Stimulated activated naive CD4-positive, alpha-beta T cell (primary cell): Measurements from ENCODE around the gene TBC1D5.
"Not testable (repeated sequence)": the region's sequence is repeated elsewhere in the genome, so short reads cannot be mapped to it uniquely, and the experiment has no call there.

ENCODE experiments used
- DNase-seq, 6 experiments: peaks; one replicate each; lab custom pipeline; 2025; lab: John Stamatoyannopoulos, UW

Gene TBC1D5

GRCh38 chr3:17645074-17645698, 97.2 kb downstream of the TBC1D5 start:
- DNase-seq, result peak in 2 of 6 experiments; percentile 12

- no peak for DNase-seq
Observed at GRCh38 chr3:17643691-17644090, 98.7 kb downstream of the TBC1D5 start.

GRCh38 chr3:17642474-17642873, 100.0 kb downstream of the TBC1D5 start:
- DNase-seq, result no peak

- DNase-seq, result no peak
Observed at GRCh38 chr3:17640466-17640865, 102.0 kb downstream of the TBC1D5 start.

DNA sequence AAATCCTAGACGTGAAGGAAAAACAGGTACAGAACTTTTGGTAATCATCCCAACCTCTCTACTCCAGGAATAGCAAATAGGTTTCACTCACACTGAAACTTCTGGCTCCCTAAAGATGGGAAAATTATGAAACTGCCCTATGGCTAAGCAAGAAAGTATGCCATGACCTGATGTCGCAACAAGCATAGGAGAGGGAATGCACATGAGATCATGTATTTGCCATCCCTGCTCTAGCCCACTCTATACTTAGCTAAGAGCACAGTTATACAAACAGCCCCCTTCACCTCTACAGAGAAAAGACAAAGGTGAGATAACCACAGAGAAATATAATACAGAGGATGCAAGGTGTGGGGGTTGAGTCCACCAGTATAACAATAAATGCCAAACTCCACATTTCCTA, 102.7 kb downstream of the TBC1D5 start:
- no peak for DNase-seq

- DNase-seq, result no peak
Observed at GRCh38 chr3:17639257-17639656, 103.2 kb downstream of the TBC1D5 start.

GRCh38 chr3:17638356-17638755, 104.1 kb downstream of the TBC1D5 start:
- DNase-seq, result no peak

- DNase-seq, result not testable (repeated sequence)
Observed at GRCh38 chr3:17635675-17636074, 106.8 kb downstream of the TBC1D5 start.

DNA sequence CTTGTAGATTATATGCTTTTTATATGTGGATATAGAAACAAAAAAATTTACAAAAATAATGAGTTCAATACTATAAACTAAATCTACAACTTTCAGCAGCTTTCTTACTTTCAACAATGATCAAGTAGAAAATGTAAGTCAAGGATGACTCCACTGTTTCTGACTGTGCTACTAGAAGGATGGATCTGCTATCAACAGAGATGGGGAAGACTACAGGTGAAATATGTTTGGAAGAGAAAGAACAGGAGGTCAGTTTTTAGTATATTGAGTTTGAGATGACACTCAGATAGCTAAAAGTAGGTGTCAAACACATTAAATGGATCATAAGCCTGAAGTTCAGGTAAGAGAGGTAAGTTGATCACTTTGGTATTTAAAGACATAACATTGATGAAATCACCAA, 107.5 kb downstream of the TBC1D5 start:
- DNase-seq, result no peak

GRCh38 chr3:17634201-17634600, 108.2 kb downstream of the TBC1D5 start:
- no peak for DNase-seq

GRCh38 chr3:17632401-17633100, 109.9 kb downstream of the TBC1D5 start:
- no peak for DNase-seq

DNA sequence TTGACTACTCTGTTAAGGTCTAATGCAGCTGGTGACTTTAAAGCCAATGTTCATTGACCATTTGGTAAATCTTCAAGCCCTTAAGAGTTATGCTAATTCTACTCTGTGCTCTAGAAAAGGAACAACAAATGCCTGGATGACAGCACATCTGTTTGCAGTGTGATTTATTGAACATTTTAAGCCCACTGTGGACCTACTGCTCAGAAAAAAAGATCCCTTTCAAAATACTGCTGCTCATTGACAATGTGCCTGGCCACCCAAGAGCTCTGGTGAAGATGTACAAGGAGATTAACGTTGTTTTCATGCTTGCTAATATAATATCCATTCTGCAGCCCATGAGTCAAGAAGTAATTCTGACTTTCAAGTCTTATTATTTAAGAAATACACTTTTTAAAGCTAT, 110.8 kb downstream of the TBC1D5 start:
- DNase-seq, result no peak

- DNase-seq, result no peak
Observed at GRCh38 chr3:17629400-17629799, 113.0 kb downstream of the TBC1D5 start.

- no peak for DNase-seq
Observed at GRCh38 chr3:17626395-17626794, 116.0 kb downstream of the TBC1D5 start.

DNA sequence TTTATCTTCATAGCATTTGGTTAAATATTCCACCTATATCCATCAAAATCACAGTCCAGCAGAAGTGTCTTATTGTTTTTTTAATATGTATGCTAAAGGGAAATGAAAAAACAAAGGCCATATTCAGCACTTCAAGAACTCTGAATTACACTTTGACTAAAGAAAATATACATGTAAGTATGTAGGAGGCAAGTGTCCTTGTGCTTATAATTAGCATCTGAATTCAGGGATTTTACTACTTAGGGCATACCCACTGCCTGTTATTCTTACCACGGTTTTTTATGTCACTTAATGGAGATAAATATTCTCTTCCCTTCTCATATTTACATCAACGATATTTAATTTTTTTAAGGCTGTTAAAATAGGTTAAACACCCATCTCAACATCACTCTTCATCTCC, 117.3 kb downstream of the TBC1D5 start:
- DNase-seq, result no peak

GRCh38 chr3:17623464-17623863, 119.0 kb downstream of the TBC1D5 start:
- no peak for DNase-seq

DNA sequence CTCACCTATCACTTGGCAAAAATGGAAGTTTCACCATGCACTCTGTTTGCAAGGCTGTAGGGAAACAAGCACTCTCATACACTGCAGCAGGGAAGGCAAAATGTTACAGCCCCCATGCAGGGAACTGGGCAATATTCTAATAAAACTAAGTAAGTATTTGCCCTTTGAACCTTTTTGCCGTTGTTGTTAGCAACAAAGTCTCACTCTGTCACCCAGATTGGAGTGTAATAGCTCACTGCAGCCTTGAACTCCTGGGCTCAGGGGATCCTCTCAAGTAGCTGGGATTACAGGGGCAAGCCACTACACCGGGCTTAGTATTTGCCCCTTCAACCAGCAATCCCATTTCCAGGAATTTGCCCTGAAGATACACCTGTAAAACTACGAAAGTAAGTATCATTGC, 122.5 kb downstream of the TBC1D5 start:
- DNase-seq, result no peak

DNA sequence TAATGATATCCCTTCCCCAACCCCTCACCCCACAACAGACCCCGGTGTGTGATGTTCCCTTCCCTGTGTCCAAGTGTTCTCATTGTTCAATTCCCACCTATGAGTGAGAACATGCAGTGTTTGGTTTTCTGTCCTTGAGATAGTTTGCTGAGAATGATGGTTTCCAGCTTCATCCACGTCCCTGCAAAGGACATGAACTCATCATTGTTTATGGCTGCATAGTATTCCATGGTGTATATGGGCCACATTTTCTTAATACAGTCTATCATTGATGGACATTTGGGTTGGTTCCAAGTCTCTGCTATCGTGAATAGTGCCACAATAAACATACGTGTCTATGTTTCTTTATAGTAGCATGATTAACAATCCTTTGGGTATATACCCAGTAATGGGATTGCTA, 129.4 kb downstream of the TBC1D5 start:
- DNase-seq, result not testable (repeated sequence)

DNA sequence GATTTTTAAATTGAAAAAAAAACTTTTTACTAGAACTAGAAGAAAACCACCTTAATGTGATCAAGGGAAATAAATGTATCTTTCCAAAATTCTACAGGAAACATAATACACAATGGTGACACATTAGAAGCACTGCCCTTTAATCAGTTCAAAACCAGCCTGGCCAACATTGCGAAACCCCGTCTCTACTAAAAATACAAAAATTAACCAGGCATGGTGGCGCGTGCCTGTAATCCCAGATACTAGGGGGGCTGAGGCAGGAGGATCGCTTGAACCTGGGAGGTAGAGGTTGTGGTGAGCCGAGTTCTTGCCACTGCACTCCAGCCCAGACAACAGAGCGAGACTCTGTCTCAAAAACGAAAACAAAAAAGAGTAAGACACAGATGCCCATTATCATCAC, 134.5 kb downstream of the TBC1D5 start:
- no peak for DNase-seq

DNA sequence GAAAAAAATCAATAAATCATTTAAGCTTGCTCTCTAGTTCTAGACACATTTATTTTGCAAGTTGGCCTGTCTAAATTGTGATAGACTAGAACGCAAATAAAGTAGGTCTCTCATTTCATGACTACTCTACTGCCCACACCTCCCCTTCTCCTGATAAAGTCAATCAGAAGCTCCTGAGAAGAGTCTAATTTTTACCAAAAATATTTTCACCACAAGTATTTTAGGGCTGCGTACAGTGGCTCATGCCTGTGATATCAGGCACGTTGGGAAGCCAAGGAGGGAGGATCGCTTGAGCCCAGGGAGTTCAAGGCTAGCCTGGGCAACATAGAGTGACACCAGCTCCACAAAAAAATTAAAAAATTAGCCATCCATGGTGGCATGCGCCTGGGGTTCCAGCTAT, 136.5 kb downstream of the TBC1D5 start:
- DNase-seq, result no peak

GRCh38 chr3:17605032-17605431, 137.4 kb downstream of the TBC1D5 start:
- DNase-seq, result no peak

DNA sequence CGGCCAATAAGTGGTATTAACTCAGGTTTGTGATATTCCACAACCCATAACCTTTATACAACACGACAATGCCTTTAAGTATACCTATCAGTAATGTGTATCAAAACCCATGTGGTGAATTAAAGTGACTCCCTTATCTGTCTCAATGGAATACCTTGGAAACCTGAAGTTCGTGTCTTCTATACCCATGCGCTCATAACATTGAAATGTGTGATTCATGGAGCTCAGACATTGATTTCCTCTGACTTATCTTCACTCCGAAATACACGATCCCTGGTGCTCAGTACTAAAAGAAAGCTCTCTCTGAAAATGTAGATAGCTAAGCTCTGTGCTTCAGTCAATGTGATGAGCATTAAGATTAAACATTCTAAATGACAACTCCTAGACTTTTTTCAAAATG, 140.3 kb downstream of the TBC1D5 start:
- no peak for DNase-seq

DNA sequence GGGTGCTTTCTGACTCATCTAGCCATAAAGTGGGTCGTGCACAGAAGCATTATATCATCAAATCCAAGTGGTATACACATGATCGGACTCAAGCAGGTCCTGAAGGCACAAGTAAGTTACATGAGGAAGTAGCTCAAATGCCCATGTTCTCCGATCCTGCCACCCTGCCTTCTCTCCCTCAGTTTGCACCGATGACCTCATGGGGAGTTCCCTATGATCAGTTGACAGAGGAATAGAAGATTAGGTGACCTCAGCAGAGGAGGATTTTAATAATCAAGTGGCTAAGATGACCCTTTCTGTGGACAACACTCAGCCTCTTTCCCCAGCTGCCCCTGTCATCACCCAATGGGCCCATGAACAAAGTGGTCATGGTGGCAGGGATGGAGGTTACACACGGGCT, 149.5 kb downstream of the TBC1D5 start:
- no peak for DNase-seq

DNA sequence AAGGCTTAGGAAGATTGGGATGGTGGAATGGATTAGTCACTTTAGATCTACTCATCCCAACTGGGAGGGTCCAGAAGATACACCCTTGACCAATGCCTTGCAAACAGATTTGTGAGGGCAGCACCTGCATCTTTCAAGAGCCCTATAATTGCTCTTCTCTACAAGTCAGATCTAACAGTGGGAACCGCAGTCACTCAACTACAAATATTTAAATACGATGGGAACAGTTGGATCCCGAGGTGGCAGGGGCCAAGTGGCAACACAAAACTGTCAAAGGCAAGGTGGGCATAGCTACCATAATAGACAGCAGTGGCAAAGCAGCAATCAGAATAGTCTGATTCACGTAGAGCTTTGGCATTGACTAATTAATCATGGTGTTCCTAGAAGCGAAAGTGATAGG, 152.0 kb downstream of the TBC1D5 start:
- DNase-seq, result no peak
